Activated CD4-positive, alpha-beta T cell treated with anti-CD3 and anti-CD28 coated beads, Interleukin-2, amount 50 U/mL, for 4 hours (primary cell): ENCODE results near the gene SIRPG.
A peak's percentile ranks its signal among the peaks of the same experiment; 100 is the strongest.
"Not testable (repeated sequence)": the region's sequence is repeated elsewhere in the genome, so short reads cannot be mapped to it uniquely, and the experiment has no call there.

Source experiments
- DNase-seq, 2 experiments: peaks; one replicate each; pipeline ENCODE4 v3.0.0-alpha.2; 2020

Gene SIRPG

DNA sequence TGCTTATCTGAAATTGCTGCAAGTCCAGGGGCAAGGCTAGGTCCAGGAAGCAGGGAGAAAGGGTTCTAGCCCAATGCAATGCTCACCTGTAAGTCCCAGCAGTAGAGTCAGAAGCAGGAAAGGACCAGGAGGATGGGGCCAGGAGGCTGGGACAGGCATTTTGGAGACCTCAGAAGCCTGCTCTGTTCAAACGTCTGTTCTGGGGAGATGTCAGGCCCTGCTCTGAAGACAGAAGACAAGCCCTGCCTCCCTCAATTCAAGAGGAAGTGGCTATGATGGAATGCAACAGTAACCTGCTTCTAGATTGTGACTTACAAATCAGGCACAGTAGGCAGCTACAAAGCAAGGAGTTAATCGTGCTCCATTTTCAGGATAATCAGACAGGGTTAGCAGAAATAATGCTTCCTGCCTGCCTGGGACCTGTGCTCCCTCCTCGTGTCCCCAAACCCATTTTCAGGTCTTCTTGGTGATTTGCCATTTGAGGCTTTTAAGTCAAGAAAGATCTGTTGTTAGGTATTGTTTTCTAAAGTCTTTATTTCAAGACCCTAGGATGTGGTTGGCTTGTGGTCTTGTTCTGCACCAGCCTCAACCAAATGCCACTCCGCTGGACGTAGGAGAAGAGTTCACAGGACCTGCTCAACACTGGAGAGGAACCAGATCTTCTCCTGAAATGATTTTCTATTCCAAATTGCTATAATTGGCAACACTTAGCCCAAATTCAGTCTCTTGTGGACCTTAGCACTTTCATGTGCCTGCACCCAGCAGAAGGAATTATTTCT, at the start of gene SIRPG:
Gene SIRPG (minus strand): TSS at position 224 of the 779 bp plus-strand sequence. CDS start 65 bp downstream, at position 159.
- no peak for DNase-seq

DNA sequence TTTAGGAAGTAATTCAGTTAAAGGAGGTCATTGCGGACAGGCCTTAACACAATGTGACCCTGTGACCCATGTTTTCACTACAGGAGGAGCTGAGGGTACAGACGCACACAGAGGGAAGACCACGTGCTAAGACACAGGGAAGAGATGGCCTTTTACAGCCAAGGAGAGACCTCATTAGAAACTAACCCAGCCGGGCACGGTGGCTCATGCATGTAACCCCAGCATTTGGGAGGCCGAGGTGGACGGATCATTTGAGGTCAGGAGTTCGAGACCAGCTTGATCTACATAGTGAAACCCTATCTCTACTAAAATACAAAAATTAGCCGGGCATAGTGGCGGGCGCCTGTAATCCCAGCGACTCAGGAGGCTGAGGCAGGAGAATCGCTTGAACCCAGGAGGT, 49.3 kb upstream of the SIRPG start:
- DNase-seq: not testable (repeated sequence)

DNA sequence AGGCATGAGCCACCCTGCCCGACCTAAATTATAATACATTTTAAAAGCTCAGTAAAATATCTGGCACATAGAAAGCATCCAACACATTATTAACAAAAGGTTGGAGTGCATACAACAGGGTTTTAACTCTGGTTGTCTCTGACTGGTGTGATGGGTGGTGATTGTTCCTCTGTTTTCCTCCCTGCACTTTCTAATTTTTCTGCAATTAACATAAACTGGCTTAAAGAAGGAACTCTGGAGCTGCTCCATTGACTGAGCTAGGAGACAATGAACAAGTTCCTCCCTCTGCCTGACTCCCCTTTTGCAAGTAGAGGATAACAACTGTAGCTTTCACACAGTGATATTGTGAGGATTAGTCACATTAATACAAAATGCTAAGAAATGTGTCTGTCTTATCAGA, 48.5 kb upstream of the SIRPG start:
- DNase-seq: no peak

DNA sequence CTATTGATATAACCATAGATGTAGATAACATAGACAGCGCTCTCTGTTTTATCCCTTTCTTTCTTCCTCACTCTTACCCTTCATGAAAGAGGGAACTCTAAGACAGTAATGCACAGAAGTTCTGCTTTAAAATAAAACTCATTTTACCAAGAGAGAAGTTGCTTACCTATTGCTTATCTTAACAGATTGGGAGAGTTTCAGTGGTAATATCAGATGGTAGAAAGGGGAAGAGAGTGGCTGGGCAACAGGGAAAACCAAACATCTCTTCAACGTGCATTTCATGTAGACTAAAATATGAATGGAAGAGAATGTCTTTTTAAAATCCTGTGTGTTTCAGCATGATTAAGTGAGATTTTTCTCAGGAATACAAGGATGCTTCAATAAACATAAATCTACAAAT, 45.3 kb upstream of the SIRPG start:
- DNase-seq: no peak

DNA sequence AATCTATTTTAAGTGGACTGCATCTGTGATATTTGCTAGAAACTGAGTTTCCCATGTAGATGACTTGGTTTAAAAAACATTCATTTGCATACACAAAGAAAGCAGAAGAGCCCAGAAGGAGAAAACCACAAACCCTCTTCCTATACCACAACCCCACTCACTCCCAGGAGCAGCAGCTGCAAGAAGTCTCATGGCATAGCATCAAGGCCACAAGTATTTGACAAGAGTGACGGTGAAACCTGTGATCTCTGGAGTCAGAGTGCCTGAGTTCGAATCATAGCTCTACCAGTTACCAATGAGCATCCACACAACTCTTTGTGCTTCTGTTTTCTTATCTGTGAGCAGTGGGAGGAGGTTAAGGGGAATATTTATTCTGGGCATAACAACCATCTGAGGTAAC, 44.7 kb upstream of the SIRPG start:
- DNase-seq: no peak

DNA sequence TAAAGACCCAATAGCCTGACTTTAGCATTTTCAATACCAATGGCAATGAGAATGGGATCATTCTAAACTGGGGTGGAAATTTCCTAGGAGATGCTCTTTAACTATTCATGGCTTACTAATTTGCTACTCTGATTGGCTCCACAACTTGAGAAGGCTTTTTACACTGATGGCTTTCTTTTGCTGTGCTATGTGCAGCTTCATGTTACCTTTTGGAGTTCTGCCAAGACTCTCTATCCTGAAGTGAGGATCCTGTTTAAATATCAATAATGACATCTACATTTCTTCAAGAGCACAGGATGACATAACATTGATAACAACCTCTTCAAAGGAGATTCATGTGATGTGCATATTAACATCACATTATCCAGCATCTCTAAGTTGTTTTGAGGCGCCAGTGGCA, 43.4 kb upstream of the SIRPG start:
- no peak for DNase-seq

DNA sequence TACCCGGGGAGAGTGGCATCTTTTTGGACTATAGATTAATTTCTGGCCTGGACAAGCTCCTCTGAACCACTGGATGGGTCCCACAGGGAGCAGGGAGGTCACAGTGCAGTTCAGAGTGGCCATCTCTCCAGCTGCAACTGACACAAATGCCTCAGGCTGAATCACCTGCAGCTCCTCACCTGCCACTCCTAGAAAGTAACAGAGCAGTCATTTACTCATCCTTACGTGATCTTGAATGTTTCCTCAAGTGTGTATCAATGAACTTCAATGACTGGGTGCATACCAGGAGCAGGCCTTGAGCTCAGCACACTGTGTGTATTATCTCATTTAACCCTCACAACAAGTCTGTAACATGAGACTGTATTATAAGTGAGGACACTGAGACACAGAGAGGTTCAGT, 40.0 kb upstream of the SIRPG start:
- DNase-seq: no peak

DNA sequence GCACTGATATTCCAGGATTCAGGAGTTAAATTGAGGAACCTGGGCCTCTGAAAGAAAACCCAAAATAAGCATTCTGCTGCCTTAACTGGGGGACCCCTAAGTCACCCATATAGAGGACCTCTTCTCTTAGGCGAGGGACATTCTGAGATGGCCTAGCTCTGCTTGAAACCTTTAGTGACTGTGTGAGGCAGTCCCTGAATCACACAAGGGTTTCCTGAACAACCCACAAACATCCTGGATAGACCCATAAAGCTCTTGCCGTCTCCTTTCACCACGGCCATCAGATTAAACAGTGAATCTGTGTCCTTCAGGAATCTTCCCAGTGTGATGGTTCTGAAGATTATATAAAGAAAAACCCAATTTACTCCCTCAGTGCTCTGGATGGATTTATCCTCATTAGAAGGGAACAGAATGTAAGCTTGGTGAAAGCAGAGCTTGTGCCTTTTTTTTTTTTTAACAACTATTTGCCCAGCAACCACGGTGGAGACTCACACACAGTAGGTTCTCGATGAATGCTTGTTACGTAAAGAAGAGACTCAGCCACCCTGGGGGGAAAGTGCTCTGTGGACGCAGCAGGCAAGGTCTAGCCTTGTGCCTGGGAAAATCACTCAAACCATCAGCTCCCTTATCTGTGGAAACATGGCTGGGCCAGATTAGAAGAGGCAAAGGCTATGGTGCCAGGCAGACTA, 39.1 kb upstream of the SIRPG start:
- no peak for DNase-seq

DNA sequence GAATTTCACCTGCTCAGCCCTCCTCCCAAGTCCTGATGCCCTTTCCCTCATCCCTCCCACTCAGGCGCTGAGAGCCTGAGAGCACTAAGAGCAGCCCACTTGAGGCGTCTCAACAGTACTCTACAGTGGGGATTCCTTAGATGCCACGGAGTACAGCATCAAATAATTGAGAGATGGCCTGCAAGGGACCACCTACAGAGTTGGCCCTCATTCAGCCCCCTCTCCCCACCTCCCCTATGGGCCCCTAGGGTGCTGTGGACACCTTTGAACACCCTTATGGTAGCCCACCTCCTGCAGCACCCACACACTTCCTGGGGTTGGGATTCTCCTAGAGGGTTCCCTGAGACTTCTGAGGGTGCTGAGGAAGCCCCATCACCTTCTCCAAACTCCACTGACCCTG, 37.1 kb upstream of the SIRPG start:
- no peak for DNase-seq

DNA sequence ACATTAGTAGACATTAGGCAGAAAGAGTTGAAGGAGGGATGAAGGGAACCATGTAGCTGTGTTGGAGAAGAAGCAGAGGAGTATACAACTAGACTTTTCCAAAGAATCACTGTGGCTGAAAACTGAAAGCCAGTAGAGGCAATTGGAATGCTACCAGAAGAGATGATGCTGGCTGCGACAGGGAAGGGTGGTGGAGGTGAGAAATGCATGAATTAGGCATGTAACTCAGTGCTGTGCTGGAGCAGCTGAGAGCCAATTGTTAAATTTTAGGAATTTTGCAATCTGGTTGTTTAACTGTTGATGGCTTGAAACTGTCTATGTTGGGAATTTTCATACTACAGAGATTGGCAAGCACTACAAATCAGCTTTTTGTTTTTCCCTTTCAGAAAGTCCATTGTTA, 35.8 kb upstream of the SIRPG start:
- DNase-seq: no peak

DNA sequence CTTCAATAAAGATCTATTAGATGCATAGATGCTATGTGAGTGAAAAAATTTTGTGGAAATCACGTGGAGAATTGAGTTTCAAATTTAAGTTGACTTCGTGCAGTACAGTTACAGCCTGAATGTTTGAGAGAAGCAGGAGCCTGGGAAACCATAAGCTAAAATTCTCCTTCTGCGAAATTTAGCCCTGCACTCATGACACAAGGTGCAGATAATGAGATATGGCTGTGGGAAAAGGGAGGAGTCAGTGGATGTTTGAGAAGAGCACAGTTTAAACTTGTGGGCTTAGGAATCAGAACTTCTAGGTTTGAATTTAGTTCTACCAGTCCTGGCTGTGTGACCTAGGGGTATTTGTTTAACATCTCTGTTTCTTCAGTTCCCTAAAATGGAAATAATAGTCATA, 32.1 kb upstream of the SIRPG start:
- DNase-seq: no peak

DNA sequence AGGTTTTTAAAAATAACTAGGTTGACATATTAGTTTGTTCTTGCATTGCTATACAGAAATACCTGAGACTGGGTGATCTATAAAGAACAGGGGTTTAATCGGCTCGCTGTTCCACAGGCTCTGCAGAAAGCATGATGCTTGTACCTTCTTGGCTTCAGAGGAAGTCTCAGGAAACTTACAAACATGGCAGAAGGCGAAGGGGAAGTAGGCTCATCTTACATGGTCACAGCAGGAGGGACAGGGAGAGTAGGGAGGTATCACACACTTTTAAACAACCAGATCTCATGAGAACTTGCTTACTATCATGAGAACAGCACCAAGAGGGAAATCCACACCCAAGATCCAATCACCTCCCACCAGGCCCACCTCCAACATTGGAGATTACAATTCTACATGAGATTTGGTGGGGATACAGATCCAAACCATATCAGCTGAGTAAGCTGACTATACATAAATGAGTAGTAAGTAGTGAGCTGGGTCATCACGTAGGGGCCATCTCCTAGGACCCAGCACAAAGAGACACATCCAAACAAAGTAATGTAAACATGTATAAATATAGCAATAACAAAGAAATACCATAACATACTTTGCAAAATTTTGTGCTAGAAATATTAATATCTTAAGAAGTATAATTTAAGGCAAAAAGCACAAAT, 31.4 kb upstream of the SIRPG start:
- DNase-seq: no peak

DNA sequence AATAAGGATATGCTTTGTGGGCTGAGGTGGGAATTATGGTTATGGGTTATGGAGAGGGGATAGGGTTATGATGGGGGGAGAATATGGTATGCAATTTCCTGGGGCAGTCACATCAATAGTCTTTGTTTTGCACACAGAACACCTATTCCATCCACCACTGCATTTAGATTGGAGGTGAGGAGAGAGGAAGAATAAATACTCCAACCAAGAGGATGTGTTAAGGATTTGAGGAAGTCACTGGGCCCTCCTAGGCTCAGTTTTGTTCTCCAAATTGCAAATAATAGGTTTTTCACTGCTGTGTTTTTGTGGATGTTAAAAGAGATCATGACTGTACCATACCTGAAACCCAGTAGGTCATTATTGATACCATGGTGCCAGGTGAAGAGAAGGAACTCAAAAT, 29.5 kb upstream of the SIRPG start:
- no peak for DNase-seq

DNA sequence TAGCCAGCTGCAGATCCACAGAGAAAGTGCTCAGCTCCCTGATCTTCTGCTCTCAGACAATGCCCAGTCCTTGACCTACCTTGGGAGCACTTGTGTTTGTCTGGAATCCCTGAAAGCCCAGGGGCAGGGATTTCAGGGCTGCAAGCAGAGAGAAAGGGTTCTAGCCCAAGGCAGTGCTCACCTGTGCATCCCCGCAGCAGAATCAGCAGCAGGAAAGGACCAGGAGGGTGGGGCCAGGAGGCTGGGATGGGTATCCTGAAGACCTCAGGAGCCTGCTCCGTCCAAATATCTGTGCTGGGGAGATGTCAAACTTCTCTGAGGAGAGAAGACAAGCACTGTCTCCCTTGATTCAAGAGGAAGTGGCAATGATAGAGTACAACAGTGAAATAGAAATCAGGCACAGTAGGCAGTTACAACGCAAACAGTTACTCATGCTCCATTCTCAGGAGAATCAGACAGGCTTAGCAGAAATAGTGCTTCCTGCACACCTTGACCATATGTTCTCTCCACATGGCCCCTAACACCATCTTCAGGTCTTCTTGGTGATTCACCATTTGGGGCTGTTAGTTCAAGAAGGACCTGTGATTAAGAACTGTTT, 28.7 kb upstream of the SIRPG start:
- no peak for DNase-seq

DNA sequence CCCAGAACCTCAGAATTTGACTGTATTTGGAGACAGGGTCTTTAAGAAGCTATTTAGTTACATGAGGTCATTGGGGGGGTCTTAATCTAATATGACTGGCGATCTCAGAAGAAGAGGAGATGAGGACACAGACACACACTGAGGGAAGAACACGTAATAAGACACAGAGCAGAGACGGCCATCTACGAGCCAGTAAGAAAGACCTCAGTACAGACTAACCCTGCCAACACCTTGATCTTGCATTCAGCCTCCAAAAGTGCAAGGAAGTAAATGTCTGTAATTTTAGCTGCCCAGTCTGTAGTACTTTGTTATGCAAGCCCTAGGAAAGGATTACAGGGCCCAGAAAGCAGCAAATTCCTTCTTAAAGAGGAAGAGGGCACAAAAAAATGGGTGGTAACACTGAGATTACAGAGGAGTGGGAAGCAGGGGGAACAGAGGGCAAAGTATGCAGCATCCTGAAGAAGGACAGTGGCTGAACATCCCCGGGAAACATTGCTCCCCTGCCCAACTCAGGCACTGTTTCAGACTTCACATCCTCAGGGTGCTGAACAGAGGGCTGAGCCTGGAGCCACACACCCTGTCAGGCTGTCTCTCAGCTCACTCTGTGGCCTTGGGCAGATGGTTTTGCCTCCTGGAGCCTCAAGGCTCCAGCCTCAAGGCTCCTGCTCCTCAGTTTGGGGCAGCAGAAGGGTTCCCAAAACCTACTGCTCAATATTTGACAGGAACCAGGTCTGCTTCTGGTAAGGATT, 27.9 kb upstream of the SIRPG start:
- DNase-seq: no peak

DNA sequence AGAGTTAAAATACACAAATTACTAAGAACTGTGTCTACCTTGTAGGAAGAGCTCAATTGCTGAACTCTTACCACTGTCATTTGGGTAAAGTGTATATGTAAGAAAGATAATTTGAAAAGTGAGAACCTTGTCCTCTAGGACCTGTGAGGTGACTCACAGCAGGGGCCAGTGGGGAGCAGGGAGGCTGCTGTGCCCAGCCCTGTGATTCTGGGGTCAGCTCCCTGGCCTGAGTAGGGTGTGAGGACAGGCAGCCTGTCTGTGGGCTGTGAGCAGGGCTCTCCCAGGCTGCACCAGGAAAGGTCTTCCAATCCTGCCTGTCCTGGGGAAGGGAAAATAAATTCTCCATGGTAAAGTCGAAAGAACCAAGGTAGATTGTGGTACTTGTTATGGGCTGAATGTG, 27.3 kb upstream of the SIRPG start:
- DNase-seq: no peak

DNA sequence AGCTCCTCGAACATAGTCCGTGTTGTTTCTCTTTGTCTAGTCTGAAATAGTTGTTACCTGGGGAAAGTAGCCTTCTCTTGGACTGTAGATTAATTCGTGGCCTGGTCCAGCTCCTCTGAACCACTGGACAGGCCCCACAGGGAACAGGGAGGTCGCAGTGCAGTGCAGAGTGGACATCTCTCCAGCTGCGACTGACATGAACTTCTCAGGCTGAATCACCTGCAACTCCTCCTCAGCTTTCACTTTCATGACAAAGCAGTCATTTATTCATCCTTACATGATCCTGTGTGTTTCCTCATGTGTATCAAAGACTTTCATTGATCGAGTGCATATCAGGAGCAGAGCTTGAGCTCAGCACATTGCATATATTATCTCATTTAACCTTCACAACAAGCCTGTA, 19.1 kb upstream of the SIRPG start:
- DNase-seq: no peak

DNA sequence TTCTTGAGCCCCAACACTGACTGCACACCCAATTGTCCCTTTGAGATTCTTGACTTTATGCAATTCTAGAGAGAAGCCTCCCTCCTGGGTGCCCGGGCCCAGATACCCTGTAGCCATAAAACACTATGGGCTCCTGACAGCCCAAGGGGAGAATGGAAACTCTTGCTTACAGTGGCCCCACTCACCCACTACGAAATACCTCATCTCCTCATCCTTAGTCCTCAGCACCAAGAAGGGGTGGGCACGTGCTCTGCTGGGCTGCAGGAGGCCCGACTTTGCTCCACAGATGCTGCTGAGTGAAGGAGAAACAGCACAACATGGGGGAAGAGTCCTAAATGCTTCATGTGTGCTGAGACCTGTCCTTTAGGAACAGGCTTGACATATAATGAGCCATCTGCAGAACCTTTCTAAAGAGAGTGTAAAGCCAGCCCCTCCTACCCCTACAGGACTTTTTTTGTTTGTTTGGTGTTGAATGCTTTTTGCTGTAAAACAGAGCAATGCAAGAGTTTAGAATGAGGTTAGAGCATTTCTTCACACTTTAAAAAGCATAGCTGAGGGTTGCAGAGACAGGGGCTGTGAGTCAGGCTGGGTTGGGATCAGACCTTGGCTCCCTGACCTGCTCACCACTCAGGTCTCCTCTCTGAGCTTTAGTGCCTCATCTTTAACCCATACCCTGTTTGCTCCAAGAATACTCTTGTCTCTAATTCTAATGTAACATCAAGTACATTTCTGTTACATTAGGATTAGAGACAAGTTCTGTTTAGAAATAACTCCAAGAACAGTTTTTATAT, 17.6 kb upstream of the SIRPG start:
- no peak for DNase-seq

DNA sequence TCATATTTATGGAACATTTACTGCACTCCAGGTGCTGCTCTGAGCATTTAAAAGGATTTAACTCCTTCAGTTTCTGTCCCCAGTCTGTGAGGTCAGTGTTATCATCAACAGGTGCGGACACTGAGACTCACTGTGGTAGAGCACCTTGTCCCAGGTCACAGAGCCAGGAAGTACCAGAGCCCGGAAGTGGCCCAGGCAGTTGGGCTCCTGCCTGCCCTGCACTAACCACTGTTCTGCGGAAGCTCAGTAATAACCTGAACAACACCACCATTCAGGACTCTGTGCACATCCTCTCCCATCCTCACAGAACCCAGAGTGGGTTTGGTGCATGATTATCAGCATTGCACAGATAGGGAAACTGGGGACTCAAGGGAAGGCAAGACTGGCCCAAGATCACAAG, 16.8 kb upstream of the SIRPG start:
- peak in 1 of 2 experiments; percentile 16 for DNase-seq

DNA sequence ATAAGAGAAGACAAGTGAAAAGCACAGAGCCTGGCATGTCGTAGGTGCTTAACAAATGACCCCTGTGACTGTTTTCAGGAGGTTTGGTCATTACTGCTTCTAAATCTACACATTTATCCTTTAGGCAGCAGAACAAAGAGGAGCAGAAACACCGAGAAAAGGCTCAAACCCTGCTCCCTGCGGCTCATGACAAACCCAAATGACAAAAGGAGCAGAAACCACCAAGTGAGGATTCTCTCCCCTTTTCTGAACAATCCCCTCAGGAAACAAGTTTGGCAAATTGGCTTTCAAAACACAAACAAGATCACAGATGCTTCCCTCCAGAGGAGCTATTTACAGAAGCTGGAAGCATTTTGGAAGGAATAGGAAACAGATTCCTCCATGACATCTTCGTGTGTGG, 15.8 kb upstream of the SIRPG start:
- no peak for DNase-seq

DNA sequence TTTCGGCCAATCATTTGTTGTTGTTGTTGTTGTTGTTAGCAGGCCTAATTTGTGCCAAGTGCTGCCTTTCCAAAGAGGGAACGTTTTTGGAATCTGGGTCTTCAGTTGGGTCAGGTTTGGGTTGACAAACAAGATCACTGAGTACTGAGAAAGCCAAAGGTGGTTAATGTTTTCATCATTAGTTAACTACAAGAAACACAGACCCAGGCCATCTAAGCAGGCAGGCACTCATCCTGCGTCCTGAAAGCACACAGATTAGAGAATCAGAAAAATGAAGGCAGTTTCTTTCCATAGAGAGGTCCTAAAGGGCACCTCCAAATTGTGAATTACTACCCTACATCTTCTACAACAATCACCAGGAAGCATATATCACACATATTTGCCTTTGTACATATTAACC, 15.1 kb upstream of the SIRPG start:
- DNase-seq: no peak
